GM19351 (cell line): ENCODE data around the gene SLC4A8.
"Not testable (repeated sequence)": the region's sequence is repeated elsewhere in the genome, so short reads cannot be mapped to it uniquely, and the experiment has no call there.

Source experiments
- ATAC-seq: cut with Tn5 transposase; IDR thresholded peaks from one replicate; pipeline ENCODE4 v1.9.1; 2021; ENCODE audit warnings: mild to moderate bottlenecking, moderate library complexity; ENCODE audit not compliant: unreplicated experiment

Gene SLC4A8

GRCh38 chr12:51428256-51428655 lies 3.6 kb downstream of the SLC4A8 start:
- ATAC-seq = no peak

DNA sequence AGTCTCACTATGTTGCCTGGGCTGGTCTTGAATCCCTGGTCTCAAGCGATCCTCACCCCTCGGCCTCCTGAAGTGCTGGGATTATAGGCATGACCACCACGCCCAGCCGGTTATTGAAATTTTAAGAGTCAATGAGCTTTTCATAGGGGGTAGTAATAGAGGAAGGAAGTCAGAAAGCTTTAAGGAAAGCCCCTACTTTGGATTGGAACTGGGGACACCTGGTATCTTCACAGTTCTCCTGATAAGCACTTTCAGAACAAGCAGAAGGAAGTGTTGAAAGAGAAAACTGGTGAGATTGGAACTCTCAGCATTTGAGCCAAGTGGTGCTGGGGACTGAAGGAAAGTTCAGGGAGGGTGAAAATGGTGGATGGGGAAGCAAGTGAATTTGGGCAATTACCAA lies 5.1 kb downstream of the SLC4A8 start:
- no peak for ATAC-seq

DNA sequence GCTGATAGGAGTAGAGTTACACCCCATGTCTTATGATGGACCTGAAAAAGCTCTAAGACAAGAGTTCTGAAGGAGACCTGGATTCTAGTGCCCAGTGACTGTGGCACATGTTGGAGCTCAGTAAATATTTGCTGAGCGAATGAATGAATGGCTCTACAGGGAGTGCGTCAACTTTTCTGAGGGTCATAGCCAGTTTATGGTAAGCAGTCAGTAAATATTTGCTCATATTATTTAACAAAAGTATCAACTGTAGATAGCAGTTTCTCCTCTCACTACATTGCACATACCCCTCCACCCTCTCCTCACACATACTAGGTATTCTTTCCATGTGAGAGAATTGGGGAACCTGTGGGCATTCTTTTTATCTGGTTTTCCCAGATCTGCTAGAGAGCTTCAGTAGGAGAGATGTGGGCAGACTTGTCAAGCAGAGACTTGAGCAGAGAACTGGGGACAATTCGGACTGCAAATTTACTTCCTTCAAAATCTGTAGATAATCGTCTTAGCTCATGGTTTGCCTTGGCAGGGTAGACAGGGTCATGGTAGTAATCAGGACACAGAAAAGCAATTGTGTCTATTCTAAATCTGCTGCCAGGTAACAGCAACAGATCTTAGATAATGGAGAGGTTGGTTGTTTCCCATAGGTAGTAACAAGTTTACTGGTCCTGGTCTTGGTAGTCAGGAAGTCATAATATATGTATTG lies 5.7 kb downstream of the SLC4A8 start:
- ATAC-seq = no peak

GRCh38 chr12:51432921-51433320 lies 8.3 kb downstream of the SLC4A8 start:
- no peak for ATAC-seq

- no peak for ATAC-seq
Observed at GRCh38 chr12:51434305-51434704, 9.7 kb downstream of the SLC4A8 start.

DNA sequence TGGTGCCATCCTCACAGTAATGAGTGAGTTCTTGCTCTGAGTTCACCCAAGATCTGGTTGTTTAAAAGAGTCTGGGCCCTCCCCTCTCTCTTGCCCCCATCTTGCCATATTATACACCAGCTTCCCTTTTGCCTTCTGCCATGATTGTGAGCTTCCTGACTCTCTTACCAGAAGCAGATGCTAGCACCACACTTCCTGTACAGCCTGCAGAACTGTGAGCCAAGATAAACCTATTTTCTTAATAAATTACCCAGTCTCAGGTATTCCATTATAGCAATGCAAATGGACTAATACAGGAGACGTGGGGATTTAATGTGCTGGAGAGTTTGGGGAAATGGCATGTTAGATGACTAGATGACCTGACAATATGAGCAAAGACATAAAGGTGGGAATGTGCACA lies 12.8 kb downstream of the SLC4A8 start:
- no peak for ATAC-seq

- ATAC-seq = no peak
Observed at GRCh38 chr12:51439330-51439729, 14.7 kb downstream of the SLC4A8 start.

DNA sequence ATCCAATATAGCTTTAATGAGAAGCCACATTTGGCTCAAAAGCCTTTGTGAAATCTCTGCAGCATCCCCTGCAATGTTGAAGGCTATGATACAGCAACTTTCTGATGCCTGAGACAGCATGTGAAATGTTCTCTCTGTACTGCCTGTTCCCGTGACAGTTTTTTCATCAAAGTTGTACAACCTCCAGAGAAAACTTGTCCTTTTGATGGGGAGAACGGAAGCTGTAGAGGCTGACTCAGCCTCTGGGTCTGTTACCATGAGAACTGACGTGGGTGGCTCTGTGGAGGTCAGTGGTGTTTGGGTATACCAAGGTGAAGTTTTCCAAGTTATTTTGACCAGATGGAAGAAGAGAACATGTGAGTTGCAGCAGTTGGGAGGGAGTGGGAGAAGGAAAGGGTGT lies 17.0 kb downstream of the SLC4A8 start:
- ATAC-seq = no peak

DNA sequence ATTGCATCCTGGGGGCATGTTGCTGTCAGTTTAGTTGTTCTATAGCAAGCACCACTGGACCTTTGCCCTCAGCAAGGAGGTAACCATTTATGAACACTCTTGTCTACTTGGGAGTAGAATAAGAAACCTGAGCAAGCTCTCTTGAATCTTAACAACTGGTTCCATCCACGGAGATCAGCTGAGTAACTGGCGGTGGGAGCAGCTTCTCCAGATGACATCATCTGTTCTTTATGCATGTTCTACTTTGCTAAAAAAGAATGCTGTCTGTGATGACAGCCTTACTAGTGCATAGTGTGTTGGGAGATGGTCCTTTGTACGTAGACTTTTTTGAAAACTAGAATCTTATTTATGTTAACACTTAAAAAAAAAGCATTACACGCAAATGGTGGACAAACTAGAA lies 17.7 kb downstream of the SLC4A8 start:
- ATAC-seq = no peak

- ATAC-seq = no peak
Observed at GRCh38 chr12:51443573-51443972, 18.9 kb downstream of the SLC4A8 start.

DNA sequence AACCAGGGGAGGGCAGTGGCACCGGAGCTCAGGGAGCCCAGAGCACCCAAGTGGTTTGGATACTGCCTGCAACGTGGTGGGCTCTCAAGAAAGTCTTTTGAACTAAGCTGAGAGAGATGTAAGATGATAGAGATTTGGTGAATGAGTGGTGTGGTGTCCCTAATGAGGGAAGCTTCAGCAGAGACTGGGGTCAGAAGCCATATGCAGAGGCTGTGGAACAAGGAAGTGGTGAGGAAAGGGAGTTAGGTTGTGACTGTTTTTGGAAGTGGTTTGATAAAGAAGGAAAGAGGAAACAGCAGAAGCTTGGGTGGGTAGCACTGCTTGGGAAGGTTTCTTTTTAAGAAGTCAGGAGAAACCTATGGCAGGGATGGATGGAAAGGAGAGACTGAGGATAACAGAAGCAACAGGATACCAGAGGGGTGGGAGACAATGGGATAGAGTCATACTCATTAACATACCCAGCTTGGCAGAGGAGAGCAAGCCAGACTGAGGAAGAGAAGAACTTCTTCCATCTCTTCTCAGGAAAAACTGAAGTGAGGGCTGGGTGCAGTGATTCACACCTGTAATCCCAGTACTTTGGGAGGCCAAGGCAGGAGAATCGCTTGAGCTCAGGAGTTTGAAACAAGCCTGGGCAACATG lies 24.1 kb downstream of the SLC4A8 start:
- no peak for ATAC-seq

GRCh38 chr12:51449580-51450246 lies 25.1 kb downstream of the SLC4A8 start:
- no peak for ATAC-seq

- ATAC-seq = no peak
Observed at GRCh38 chr12:51450333-51450732, 25.7 kb downstream of the SLC4A8 start.

- ATAC-seq = no peak
Observed at GRCh38 chr12:51450806-51451205, 26.2 kb downstream of the SLC4A8 start.

DNA sequence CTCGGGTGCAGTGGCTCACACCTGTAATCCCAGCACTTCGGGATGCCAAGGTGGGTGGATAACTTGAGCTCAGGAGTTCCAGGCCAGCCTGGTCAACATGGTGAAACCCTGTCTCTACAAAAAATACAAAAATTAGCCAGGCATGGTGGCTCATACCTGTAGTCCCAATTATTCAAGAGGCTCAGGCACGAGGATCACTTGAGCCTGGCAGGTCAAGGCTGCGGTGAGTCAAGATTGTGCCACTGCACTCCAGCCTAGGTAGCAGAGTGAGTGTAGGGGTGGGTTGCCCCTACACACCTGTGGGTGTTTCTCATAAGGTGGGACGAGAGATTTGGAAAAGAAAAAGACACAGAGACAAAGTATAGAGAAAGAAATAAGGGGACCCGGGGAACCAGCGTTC lies 29.4 kb downstream of the SLC4A8 start:
- not testable (repeated sequence) for ATAC-seq

- not testable (repeated sequence) for ATAC-seq
Observed at GRCh38 chr12:51455050-51455449, 30.4 kb downstream of the SLC4A8 start.

DNA sequence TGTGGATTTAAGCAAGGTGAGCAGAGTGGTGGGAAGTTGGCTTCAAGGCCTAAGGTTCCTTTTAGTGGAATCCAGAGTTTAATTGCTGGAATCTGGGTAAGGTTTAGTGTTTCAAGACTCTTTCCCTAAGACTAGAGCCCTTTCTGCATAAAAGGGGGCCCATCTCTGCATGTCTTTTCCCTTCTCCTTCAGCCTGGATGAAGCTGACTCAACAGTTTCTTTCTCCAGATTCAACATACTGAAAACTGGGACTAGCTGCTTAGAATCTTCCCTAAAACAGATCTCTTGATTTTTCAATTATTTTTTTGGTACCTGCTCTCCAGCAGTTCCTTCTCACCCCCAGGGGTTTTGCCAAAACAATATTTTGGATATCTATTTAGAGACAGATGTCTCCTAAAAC lies 34.0 kb downstream of the SLC4A8 start:
- ATAC-seq = no peak

DNA sequence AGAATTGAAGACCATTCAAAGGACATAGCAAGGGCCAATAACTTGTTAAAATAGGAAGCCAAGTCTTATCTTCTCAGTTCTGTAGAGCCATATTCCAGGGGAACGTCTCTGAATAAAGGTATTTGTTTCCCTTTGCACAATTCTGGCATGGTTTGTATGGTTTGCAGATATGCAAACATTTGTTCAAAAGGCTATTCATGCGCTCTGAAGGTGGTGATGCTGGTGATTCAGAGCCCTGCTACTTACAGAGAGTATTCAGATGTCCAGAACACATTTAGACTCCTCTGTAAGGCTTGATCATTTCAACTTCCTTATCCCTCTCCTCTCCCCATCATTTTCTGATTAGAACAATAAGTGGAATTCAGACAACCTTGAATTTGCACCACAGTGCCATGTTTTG lies 35.9 kb downstream of the SLC4A8 start:
- ATAC-seq = no peak

DNA sequence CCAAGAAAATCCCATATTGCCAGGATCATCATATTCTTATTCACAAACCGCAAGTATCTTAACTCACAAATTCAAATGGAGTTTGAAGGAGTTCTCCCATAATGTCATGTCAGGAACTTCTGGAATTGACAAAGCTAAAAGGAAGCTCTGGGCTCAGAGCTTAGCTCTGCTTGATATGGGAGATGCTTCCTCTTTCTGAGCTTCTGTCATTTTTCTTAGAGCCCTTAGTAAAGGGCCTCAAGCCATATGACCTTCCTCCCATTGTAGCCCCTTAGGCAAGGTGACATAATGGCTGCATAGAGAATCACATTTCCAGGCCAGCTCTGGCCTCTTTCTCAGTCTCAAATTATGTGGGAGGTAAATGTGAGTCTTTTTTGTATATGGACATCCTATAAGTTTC lies 40.9 kb downstream of the SLC4A8 start:
- no peak for ATAC-seq

DNA sequence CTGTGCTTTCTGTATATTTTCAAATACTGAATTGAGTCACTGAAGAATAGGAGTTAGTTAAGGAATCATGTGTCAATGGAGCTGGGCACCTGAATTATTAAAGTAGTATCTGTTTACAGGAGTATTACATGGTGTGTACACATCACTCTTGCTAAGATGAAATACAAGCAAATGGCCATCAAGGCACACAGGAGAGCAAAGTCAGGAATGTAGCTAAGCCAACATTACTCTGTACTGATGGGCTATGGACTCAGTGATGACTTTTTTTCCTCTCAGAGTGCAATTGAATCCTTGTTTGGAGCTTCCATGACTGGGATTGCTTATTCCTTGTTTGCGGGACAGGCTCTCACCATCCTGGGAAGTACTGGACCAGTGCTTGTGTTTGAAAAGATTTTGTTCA lies 45.5 kb downstream of the SLC4A8 start:
- no peak for ATAC-seq

GRCh38 chr12:51471111-51471864 lies 46.7 kb downstream of the SLC4A8 start:
- ATAC-seq = no peak

- no peak for ATAC-seq
Observed at GRCh38 chr12:51472984-51473383, 48.4 kb downstream of the SLC4A8 start.
